ENCODE measurements around the gene RXFP4. TPM values are rescaled to one million over a fixed set of nuclear protein-coding genes. Genes with fewer than 3 reads are reported as not detected.
A peak's percentile ranks its signal among the peaks of the same experiment; 100 is the strongest.

Gene RXFP4
- total and polyA plus RNA-seq, 9 of the 15 experiments (the other 6 are each of a cell fraction or from before 2014, with no cell fraction given): 0.64 TPM; not detected in 8

DNA sequence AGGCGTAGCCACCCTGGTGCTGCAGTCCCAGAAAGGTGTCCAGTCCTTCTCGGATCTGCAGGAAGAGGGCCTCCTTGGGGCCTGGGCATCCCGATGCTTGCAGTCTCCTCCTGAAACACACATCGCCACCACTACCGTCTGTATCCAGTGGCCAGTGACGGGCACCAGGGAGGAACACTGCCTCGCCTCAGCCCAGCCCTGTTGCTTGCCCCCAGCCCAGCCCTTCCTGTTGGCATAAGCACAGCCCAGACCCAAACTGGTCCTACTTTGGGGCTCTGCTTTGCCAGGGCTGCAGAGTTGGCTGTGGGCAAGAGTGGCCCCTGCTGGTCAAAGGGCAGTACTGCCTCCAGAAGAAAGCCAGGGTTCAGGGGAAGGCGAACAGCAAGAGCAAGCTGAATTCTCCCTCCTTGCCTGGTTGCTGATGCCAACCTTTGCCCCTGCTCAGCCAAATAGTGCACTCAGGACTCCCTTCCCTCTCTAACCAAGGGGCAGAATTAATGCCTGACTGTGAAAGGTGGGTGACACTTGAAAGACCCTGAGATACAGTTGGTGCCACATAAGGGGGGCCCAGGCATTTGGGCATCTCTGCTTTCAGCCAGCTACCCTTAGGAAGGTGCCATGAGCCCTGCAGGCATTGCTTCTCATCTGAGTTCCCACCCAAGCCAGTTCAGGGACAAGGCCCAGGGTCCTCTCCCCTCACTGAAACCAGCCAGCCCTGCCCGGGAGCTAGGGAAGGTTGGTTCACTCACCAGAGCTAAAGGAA is 48.0 kb downstream of the RXFP4 start (continued):
- TF ChIP-seq, protein P1, sequence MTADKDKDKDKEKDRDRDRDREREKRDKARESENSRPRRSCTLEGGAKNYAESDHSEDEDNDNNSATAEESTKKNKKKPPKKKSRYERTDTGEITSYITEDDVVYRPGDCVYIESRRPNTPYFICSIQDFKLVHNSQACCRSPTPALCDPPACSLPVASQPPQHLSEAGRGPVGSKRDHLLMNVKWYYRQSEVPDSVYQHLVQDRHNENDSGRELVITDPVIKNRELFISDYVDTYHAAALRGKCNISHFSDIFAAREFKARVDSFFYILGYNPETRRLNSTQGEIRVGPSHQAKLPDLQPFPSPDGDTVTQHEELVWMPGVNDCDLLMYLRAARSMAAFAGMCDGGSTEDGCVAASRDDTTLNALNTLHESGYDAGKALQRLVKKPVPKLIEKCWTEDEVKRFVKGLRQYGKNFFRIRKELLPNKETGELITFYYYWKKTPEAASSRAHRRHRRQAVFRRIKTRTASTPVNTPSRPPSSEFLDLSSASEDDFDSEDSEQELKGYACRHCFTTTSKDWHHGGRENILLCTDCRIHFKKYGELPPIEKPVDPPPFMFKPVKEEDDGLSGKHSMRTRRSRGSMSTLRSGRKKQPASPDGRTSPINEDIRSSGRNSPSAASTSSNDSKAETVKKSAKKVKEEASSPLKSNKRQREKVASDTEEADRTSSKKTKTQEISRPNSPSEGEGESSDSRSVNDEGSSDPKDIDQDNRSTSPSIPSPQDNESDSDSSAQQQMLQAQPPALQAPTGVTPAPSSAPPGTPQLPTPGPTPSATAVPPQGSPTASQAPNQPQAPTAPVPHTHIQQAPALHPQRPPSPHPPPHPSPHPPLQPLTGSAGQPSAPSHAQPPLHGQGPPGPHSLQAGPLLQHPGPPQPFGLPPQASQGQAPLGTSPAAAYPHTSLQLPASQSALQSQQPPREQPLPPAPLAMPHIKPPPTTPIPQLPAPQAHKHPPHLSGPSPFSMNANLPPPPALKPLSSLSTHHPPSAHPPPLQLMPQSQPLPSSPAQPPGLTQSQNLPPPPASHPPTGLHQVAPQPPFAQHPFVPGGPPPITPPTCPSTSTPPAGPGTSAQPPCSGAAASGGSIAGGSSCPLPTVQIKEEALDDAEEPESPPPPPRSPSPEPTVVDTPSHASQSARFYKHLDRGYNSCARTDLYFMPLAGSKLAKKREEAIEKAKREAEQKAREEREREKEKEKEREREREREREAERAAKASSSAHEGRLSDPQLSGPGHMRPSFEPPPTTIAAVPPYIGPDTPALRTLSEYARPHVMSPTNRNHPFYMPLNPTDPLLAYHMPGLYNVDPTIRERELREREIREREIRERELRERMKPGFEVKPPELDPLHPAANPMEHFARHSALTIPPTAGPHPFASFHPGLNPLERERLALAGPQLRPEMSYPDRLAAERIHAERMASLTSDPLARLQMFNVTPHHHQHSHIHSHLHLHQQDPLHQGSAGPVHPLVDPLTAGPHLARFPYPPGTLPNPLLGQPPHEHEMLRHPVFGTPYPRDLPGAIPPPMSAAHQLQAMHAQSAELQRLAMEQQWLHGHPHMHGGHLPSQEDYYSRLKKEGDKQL (CRISPR knock-in tag; IDR thresholded peaks at IDR 0.05; ENCODE audit: borderline replicate concordance): no peak
- TF ChIP-seq, protein P2, sequence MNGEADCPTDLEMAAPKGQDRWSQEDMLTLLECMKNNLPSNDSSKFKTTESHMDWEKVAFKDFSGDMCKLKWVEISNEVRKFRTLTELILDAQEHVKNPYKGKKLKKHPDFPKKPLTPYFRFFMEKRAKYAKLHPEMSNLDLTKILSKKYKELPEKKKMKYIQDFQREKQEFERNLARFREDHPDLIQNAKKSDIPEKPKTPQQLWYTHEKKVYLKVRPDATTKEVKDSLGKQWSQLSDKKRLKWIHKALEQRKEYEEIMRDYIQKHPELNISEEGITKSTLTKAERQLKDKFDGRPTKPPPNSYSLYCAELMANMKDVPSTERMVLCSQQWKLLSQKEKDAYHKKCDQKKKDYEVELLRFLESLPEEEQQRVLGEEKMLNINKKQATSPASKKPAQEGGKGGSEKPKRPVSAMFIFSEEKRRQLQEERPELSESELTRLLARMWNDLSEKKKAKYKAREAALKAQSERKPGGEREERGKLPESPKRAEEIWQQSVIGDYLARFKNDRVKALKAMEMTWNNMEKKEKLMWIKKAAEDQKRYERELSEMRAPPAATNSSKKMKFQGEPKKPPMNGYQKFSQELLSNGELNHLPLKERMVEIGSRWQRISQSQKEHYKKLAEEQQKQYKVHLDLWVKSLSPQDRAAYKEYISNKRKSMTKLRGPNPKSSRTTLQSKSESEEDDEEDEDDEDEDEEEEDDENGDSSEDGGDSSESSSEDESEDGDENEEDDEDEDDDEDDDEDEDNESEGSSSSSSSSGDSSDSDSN (IDR thresholded peaks at IDR 0.05; ENCODE audit: borderline replicate concordance in 1 of 2, low read depth in 2 of 2, low read length in 2 of 2): no peak
- TF ChIP-seq ZEB2 (IDR thresholded peaks at IDR 0.05): no peak
- TF ChIP-seq MAFG (tag; conservative IDR thresholded peaks at IDR 0.05): no peak
- 0 out of 2 replicates have a peak, but pooled peaks have one; percentile 2 for TF ChIP-seq MAFK (IDR thresholded peaks at IDR 0.05; ENCODE audit: low read length)
- TF ChIP-seq, protein P3, sequence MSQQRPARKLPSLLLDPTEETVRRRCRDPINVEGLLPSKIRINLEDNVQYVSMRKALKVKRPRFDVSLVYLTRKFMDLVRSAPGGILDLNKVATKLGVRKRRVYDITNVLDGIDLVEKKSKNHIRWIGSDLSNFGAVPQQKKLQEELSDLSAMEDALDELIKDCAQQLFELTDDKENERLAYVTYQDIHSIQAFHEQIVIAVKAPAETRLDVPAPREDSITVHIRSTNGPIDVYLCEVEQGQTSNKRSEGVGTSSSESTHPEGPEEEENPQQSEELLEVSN (IDR thresholded peaks at IDR 0.05; ENCODE audit: borderline replicate concordance in 1 of 2, extremely low read depth in 1 of 2, insufficient read depth in 1 of 2, insufficient read length in 1 of 2, low read depth in 1 of 2, low read length in 1 of 2, poor library complexity in 1 of 2, severe bottlenecking in 1 of 2): no peak
- TF ChIP-seq RNF2 (IDR thresholded peaks at IDR 0.05): no peak
- TF ChIP-seq SMARCA5 (IDR thresholded peaks at IDR 0.05): no peak
- TF ChIP-seq, protein P4, sequence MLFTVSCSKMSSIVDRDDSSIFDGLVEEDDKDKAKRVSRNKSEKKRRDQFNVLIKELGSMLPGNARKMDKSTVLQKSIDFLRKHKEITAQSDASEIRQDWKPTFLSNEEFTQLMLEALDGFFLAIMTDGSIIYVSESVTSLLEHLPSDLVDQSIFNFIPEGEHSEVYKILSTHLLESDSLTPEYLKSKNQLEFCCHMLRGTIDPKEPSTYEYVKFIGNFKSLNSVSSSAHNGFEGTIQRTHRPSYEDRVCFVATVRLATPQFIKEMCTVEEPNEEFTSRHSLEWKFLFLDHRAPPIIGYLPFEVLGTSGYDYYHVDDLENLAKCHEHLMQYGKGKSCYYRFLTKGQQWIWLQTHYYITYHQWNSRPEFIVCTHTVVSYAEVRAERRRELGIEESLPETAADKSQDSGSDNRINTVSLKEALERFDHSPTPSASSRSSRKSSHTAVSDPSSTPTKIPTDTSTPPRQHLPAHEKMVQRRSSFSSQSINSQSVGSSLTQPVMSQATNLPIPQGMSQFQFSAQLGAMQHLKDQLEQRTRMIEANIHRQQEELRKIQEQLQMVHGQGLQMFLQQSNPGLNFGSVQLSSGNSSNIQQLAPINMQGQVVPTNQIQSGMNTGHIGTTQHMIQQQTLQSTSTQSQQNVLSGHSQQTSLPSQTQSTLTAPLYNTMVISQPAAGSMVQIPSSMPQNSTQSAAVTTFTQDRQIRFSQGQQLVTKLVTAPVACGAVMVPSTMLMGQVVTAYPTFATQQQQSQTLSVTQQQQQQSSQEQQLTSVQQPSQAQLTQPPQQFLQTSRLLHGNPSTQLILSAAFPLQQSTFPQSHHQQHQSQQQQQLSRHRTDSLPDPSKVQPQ (CRISPR knock-in tag; IDR thresholded peaks at IDR 0.05; ENCODE audit: borderline replicate concordance): no peak
- peak; percentile 67; the same call in 1 of the 2 replicates for TF ChIP-seq MYNN (IDR thresholded peaks at IDR 0.05)
- TF ChIP-seq MYNN (CRISPR knock-in tag; IDR thresholded peaks at IDR 0.05): no peak
- no peak for TF ChIP-seq TRIM28 (IDR thresholded peaks at IDR 0.05)
- peak; percentile 97 for TF ChIP-seq SMC3 (conservative IDR thresholded peaks at IDR 0.05; ENCODE audit: insufficient read depth, low read depth, low read length)
- peak; percentile 65; the same call in 1 of the 2 replicates for TF ChIP-seq RB1 (IDR thresholded peaks at IDR 0.05; ENCODE audit: low read depth)
